HEK293 (cell line): ENCODE measurements around the gene DCST1.
A peak's percentile ranks its signal among the peaks of the same experiment; 100 is the strongest.

Experiments used
- FEZF1 ChIP-seq: fragments of 450-650 bp; formaldehyde crosslinking; IDR thresholded peaks from 2 replicates; pipeline ENCODE4 v1.5.1; 2016; ENCODE audit warnings: missing biosample characterization, missing genetic modification characterization
- GLIS1 ChIP-seq: fragments of 450-650 bp; formaldehyde crosslinking; IDR thresholded peaks from 2 replicates; pipeline ENCODE4 v1.5.1; 2016; ENCODE audit warnings: missing biosample characterization, missing genetic modification characterization
- GLIS2 ChIP-seq: fragments of 450-650 bp; formaldehyde crosslinking; IDR thresholded peaks from 2 replicates; pipeline ENCODE4 v1.5.1; 2016; ENCODE audit warnings: missing biosample characterization, missing genetic modification characterization
- HOXA7 ChIP-seq: sonication (generic); formaldehyde crosslinking; IDR thresholded peaks from 2 replicates; pipeline ENCODE4 v1.8.1; 2022; ENCODE audit warnings: missing genetic modification reagents, borderline replicate concordance
- RBAK ChIP-seq: fragments of 450-650 bp; formaldehyde crosslinking; IDR thresholded peaks from 2 replicates; pipeline ENCODE4 v1.5.1; 2016; ENCODE audit warnings: missing biosample characterization, missing genetic modification characterization
- SCRT1 ChIP-seq: fragments of 450-650 bp; formaldehyde crosslinking; IDR thresholded peaks from 2 replicates; pipeline ENCODE4 v1.5.1; 2016; ENCODE audit warnings: missing biosample characterization, missing genetic modification characterization, borderline replicate concordance
- ZBTB1 ChIP-seq: fragments of 450-650 bp; formaldehyde crosslinking; IDR thresholded peaks from 2 replicates; pipeline ENCODE4 v1.5.1; 2016; ENCODE audit warnings: missing biosample characterization, missing genetic modification characterization
- ZBTB8A ChIP-seq: fragments of 450-650 bp; formaldehyde crosslinking; IDR thresholded peaks from 2 replicates; pipeline ENCODE4 v1.5.1; 2016; ENCODE audit warnings: missing biosample characterization, missing genetic modification characterization
- ZNF10 ChIP-seq: fragments of 450-650 bp; formaldehyde crosslinking; IDR thresholded peaks from 2 replicates; pipeline ENCODE4 v1.5.1; 2017; ENCODE audit warnings: missing biosample characterization, missing genetic modification characterization
- ZNF2 ChIP-seq: fragments of 450-650 bp; formaldehyde crosslinking; IDR thresholded peaks from 2 replicates; pipeline ENCODE4 v1.5.1; 2016; ENCODE audit warnings: missing biosample characterization, missing genetic modification characterization
- ZNF223 ChIP-seq: fragments of 450-650 bp; formaldehyde crosslinking; IDR thresholded peaks from 2 replicates; pipeline ENCODE4 v1.5.1; 2016; ENCODE audit warnings: missing biosample characterization, missing genetic modification characterization
- ZNF239 ChIP-seq: fragments of 450-650 bp; formaldehyde crosslinking; IDR thresholded peaks from 2 replicates; pipeline ENCODE4 v1.5.1; 2016; ENCODE audit warnings: missing biosample characterization, missing genetic modification characterization
- ZNF391 ChIP-seq: fragments of 450-650 bp; formaldehyde crosslinking; IDR thresholded peaks from 2 replicates; pipeline ENCODE4 v1.5.1; 2016; ENCODE audit warnings: low read depth, missing biosample characterization, missing genetic modification characterization, borderline replicate concordance
- ZNF600 ChIP-seq: fragments of 450-650 bp; formaldehyde crosslinking; IDR thresholded peaks from 2 replicates; pipeline ENCODE4 v1.5.1; 2016; ENCODE audit warnings: missing biosample characterization, missing genetic modification characterization
- ZNF610 ChIP-seq: fragments of 450-650 bp; formaldehyde crosslinking; IDR thresholded peaks from 2 replicates; pipeline ENCODE4 v1.5.1; 2016; ENCODE audit warnings: missing biosample characterization, missing genetic modification characterization, borderline replicate concordance
- ZNF623 ChIP-seq: fragments of 450-650 bp; formaldehyde crosslinking; IDR thresholded peaks from 2 replicates; pipeline ENCODE4 v1.5.1; 2016; ENCODE audit warnings: missing biosample characterization, missing genetic modification characterization
- ZNF629 ChIP-seq: fragments of 450-650 bp; formaldehyde crosslinking; IDR thresholded peaks from 2 replicates; pipeline ENCODE4 v1.5.1; 2017; ENCODE audit warnings: missing biosample characterization, missing genetic modification characterization
- ZNF645 ChIP-seq: fragments of 450-650 bp; formaldehyde crosslinking; IDR thresholded peaks from 2 replicates; pipeline ENCODE4; 2016; ENCODE audit warnings: missing biosample characterization, missing genetic modification characterization
- ZNF658 ChIP-seq: fragments of 450-650 bp; formaldehyde crosslinking; IDR thresholded peaks from 2 replicates; pipeline ENCODE4; 2016; ENCODE audit warnings: missing biosample characterization, missing genetic modification characterization
- ZNF76 ChIP-seq: fragments of 450-650 bp; formaldehyde crosslinking; IDR thresholded peaks from 2 replicates; pipeline ENCODE4; 2016; ENCODE audit warnings: low read depth, missing biosample characterization, missing genetic modification characterization, borderline replicate concordance
- ZNF792 ChIP-seq: fragments of 450-650 bp; formaldehyde crosslinking; IDR thresholded peaks from 2 replicates; pipeline ENCODE4 v1.5.1; 2016; ENCODE audit warnings: missing biosample characterization, missing genetic modification characterization
- TF ChIP-seq, protein P1 (sequence below): fragments of 450-650 bp; formaldehyde crosslinking; IDR thresholded peaks from 2 replicates; pipeline ENCODE4 v1.5.1; 2016; ENCODE audit warnings: missing biosample characterization, missing genetic modification characterization
- TF ChIP-seq, protein P2 (sequence below): fragments of 450-650 bp; formaldehyde crosslinking; conservative IDR thresholded peaks from 2 replicates; pipeline ENCODE4 v1.5.1; 2016; ENCODE audit warnings: low read depth, missing biosample characterization, missing genetic modification characterization
- TF ChIP-seq, protein P3 (sequence below): IDR thresholded peaks from 2 replicates; pipeline ENCODE4 v1.6.1; 2011; ENCODE audit warnings: mild to moderate bottlenecking, low read depth, low read length, borderline replicate concordance
- TF ChIP-seq, protein P4 (sequence below): fragments of 450-650 bp; formaldehyde crosslinking; IDR thresholded peaks from 2 replicates; pipeline ENCODE4 v1.5.1; 2016; ENCODE audit warnings: missing biosample characterization, missing genetic modification characterization

The DCST1 gene

DNA sequence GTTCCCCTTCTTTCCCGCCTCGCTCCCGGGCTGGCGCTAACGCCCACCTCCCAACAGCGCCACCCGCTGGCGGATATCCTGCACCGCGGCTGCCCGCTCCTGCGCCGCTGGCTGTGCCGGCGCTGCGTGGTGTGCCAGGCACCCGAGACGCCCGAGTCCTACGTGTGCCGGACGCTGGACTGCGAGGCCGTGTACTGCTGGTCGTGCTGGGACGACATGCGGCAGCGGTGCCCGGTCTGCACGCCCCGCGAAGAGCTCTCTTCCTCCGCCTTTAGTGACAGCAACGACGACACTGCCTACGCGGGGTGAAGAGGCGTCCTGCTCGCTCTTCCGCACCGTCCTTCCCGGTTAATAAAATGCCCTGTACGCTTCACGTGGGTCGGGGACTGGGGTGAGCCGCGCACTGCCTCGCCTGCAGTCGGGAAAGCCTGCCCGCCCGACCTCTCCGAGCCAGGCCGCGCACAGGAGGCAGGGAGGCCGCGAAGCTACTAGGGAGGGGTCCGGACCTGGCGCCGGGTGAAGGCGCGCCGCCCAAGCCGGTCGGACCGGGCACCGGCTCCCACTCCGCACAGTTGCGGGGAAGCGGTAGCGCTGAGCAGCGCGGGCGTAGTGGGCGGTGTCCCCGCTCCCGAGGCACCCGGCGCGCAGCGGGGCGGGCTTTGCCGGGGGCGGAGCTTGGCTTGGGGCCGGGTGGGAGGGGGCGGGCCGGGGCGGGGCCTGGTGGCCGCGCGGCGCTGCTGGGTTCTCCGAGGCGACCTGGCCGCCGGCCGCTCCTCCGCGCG is 17.1 kb downstream of the DCST1 start, which contains the start of gene ADAM15 (continued):
- TF ChIP-seq, protein P1, sequence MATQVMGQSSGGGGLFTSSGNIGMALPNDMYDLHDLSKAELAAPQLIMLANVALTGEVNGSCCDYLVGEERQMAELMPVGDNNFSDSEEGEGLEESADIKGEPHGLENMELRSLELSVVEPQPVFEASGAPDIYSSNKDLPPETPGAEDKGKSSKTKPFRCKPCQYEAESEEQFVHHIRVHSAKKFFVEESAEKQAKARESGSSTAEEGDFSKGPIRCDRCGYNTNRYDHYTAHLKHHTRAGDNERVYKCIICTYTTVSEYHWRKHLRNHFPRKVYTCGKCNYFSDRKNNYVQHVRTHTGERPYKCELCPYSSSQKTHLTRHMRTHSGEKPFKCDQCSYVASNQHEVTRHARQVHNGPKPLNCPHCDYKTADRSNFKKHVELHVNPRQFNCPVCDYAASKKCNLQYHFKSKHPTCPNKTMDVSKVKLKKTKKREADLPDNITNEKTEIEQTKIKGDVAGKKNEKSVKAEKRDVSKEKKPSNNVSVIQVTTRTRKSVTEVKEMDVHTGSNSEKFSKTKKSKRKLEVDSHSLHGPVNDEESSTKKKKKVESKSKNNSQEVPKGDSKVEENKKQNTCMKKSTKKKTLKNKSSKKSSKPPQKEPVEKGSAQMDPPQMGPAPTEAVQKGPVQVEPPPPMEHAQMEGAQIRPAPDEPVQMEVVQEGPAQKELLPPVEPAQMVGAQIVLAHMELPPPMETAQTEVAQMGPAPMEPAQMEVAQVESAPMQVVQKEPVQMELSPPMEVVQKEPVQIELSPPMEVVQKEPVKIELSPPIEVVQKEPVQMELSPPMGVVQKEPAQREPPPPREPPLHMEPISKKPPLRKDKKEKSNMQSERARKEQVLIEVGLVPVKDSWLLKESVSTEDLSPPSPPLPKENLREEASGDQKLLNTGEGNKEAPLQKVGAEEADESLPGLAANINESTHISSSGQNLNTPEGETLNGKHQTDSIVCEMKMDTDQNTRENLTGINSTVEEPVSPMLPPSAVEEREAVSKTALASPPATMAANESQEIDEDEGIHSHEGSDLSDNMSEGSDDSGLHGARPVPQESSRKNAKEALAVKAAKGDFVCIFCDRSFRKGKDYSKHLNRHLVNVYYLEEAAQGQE (tag by site-specific recombination) = peak; percentile 92
- TF ChIP-seq ZNF10 (tag by site-specific recombination) = no peak
- peak; percentile 92 for TF ChIP-seq ZBTB8A (tag by site-specific recombination)
- TF ChIP-seq GLIS2 (tag by site-specific recombination) = peak; percentile 64; the same call in 1 of the 2 replicates
- peak; percentile 77 for TF ChIP-seq ZNF76 (tag by site-specific recombination)
- TF ChIP-seq, protein P2, sequence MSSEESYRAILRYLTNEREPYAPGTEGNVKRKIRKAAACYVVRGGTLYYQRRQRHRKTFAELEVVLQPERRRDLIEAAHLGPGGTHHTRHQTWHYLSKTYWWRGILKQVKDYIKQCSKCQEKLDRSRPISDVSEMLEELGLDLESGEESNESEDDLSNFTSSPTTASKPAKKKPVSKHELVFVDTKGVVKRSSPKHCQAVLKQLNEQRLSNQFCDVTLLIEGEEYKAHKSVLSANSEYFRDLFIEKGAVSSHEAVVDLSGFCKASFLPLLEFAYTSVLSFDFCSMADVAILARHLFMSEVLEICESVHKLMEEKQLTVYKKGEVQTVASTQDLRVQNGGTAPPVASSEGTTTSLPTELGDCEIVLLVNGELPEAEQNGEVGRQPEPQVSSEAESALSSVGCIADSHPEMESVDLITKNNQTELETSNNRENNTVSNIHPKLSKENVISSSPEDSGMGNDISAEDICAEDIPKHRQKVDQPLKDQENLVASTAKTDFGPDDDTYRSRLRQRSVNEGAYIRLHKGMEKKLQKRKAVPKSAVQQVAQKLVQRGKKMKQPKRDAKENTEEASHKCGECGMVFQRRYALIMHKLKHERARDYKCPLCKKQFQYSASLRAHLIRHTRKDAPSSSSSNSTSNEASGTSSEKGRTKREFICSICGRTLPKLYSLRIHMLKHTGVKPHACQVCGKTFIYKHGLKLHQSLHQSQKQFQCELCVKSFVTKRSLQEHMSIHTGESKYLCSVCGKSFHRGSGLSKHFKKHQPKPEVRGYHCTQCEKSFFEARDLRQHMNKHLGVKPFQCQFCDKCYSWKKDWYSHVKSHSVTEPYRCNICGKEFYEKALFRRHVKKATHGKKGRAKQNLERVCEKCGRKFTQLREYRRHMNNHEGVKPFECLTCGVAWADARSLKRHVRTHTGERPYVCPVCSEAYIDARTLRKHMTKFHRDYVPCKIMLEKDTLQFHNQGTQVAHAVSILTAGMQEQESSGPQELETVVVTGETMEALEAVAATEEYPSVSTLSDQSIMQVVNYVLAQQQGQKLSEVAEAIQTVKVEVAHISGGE (tag by site-specific recombination) = peak; percentile 46
- TF ChIP-seq ZNF645 (tag by site-specific recombination) = no peak
- no peak for TF ChIP-seq FEZF1
- TF ChIP-seq RBAK = no peak
- peak; percentile 71 for TF ChIP-seq ZNF629 (tag by site-specific recombination)
- TF ChIP-seq ZNF223 (tag by site-specific recombination) = peak; percentile 11; the same call in 1 of the 2 replicates
- TF ChIP-seq SCRT1 (tag by site-specific recombination) = no peak
- TF ChIP-seq ZNF2 (tag by site-specific recombination) = peak; percentile 100
- peak; percentile 100 for TF ChIP-seq ZNF600
- no peak for TF ChIP-seq HOXA7
- no peak for TF ChIP-seq ZNF610 (tag by site-specific recombination)
- no peak for TF ChIP-seq ZNF239
- TF ChIP-seq, protein P3, sequence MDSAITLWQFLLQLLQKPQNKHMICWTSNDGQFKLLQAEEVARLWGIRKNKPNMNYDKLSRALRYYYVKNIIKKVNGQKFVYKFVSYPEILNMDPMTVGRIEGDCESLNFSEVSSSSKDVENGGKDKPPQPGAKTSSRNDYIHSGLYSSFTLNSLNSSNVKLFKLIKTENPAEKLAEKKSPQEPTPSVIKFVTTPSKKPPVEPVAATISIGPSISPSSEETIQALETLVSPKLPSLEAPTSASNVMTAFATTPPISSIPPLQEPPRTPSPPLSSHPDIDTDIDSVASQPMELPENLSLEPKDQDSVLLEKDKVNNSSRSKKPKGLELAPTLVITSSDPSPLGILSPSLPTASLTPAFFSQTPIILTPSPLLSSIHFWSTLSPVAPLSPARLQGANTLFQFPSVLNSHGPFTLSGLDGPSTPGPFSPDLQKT = no peak
- no peak for TF ChIP-seq ZNF792 (tag by site-specific recombination)
- TF ChIP-seq ZNF391 (tag by site-specific recombination) = peak; percentile 90; the same call in 1 of the 2 replicates
- TF ChIP-seq, protein P4, sequence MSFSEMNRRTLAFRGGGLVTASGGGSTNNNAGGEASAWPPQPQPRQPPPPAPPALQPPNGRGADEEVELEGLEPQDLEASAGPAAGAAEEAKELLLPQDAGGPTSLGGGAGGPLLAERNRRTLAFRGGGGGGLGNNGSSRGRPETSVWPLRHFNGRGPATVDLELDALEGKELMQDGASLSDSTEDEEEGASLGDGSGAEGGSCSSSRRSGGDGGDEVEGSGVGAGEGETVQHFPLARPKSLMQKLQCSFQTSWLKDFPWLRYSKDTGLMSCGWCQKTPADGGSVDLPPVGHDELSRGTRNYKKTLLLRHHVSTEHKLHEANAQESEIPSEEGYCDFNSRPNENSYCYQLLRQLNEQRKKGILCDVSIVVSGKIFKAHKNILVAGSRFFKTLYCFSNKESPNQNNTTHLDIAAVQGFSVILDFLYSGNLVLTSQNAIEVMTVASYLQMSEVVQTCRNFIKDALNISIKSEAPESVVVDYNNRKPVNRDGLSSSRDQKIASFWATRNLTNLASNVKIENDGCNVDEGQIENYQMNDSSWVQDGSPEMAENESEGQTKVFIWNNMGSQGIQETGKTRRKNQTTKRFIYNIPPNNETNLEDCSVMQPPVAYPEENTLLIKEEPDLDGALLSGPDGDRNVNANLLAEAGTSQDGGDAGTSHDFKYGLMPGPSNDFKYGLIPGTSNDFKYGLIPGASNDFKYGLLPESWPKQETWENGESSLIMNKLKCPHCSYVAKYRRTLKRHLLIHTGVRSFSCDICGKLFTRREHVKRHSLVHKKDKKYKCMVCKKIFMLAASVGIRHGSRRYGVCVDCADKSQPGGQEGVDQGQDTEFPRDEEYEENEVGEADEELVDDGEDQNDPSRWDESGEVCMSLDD (tag by site-specific recombination) = peak; percentile 82; the same call in 1 of the 2 replicates
- 0 out of 2 replicates have a peak, but pooled peaks have one; percentile 5 for TF ChIP-seq ZBTB1 (tag by site-specific recombination)
- peak; percentile 29; the same call in 1 of the 2 replicates for TF ChIP-seq GLIS1 (tag by site-specific recombination)
- TF ChIP-seq ZNF658 (tag by site-specific recombination) = no peak
- TF ChIP-seq ZNF623 (tag by site-specific recombination) = no peak
